OCI-LY7 (cell line): ENCODE data around the gene EZH1. TPM values are rescaled to one million over a fixed set of nuclear protein-coding genes. Genes with fewer than 3 reads are reported as not detected.

Source experiments
- BruUV-seq: library from RNA; stranded (reverse); fragments of 400-500 nt; replicated peaks from 2 replicates; lab custom pipeline; 2021; lab: Mats Ljungman, UMichigan
- CTCF ChIA-PET: fragments of 300-600 bp; sonication (Branson Sonifier 250); formaldehyde crosslinking; loops from one replicate; lab custom pipeline; 2022; ENCODE audit warnings: antibody characterized with exemption; ENCODE audit not compliant: unreplicated experiment; lab: Charles Lee
- POLR2A ChIA-PET: fragments of 300-600 bp; sonication (Branson Sonifier 250); formaldehyde crosslinking; loops from one replicate; lab custom pipeline; 2022; ENCODE audit warnings: antibody characterized with exemption; lab: Charles Lee
- DNase-seq: peaks from one replicate; pipeline ENCODE4 v3.0.0-alpha.2; 2015; ENCODE audit warnings: low spot score
- H2AFZ ChIP-seq: fragments of 200-600 bp; sonication (generic), shearing (Covaris generic); 2 replicates; pipeline ENCODE4 v1.6.1; 2014; ENCODE audit warnings: mild to moderate bottlenecking, antibody characterized with exemption, low read length, moderate library complexity
- H3K27ac ChIP-seq: fragments of 200-600 bp; sonication (generic); 2 replicates; pipeline ENCODE4 v1.5.1; 2014; ENCODE audit warnings: mixed run types, low read depth, mild to moderate bottlenecking, moderate library complexity, low read length, inconsistent platforms; ENCODE audit not compliant: poor library complexity, severe bottlenecking
- H3K36me3 ChIP-seq: fragments of 200-600 bp; sonication (generic); 2 replicates; pipeline ENCODE4 v1.6.1; 2014; ENCODE audit warnings: mild to moderate bottlenecking, antibody characterized with exemption, low read length, moderate library complexity, mixed read lengths; ENCODE audit not compliant: insufficient read depth
- H3K4me1 ChIP-seq: fragments of 200-600 bp; sonication (generic); 2 replicates; pipeline ENCODE4 v1.5.1; 2014; ENCODE audit warnings: mild to moderate bottlenecking, low read length; ENCODE audit not compliant: insufficient read depth, poor library complexity, severe bottlenecking
- H3K4me2 ChIP-seq: fragments of 200-600 bp; sonication (generic); 2 replicates; pipeline ENCODE4 v1.6.1; 2014; ENCODE audit warnings: mild to moderate bottlenecking, low read length
- H3K4me3 ChIP-seq: fragments of 200-600 bp; sonication (generic); 2 replicates; pipeline ENCODE4 v1.5.1; 2014; ENCODE audit warnings: mild to moderate bottlenecking, low read depth, low read length; ENCODE audit not compliant: poor library complexity, severe bottlenecking
- H3K79me2 ChIP-seq: fragments of 200-600 bp; sonication (generic); 2 replicates; pipeline ENCODE4 v1.6.1; 2016; ENCODE audit warnings: low read depth, mild to moderate bottlenecking, low read length, moderate library complexity, mixed read lengths; ENCODE audit not compliant: insufficient read depth
- H3K9me2 ChIP-seq: fragments of 200-600 bp; sonication (generic); 2 replicates; pipeline ENCODE4 v1.6.1; 2016; ENCODE audit warnings: mild to moderate bottlenecking, low read length, mixed read lengths; ENCODE audit not compliant: insufficient read depth
- H3K9me3 ChIP-seq: fragments of 200-600 bp; sonication (generic); 2 replicates; pipeline ENCODE4 v1.6.1; 2014; ENCODE audit warnings: mild to moderate bottlenecking, mixed run types, low read length, mixed read lengths
- H4K20me1 ChIP-seq: fragments of 200-600 bp; sonication (generic); 2 replicates; pipeline ENCODE4 v1.6.1; 2014; ENCODE audit warnings: mild to moderate bottlenecking, antibody characterized with exemption, low read length, moderate library complexity, mixed read lengths; ENCODE audit not compliant: insufficient read depth
- EZH2phosphoT487 ChIP-seq: fragments of 200-600 bp; sonication (generic); IDR thresholded peaks from 2 replicates; pipeline ENCODE4 v1.6.1; 2018; ENCODE audit warnings: low read depth, borderline replicate concordance, mild to moderate bottlenecking, mixed run types, antibody characterized with exemption, low read length, moderate library complexity, mixed read lengths
- intact Hi-C: fragments of 100-400 bp; cut with micrococcal nuclease; formaldehyde crosslinking; loops from one replicate; pipeline ENCODE4 v1.10.0; 2022; ENCODE audit not compliant: unreplicated experiment
- total RNA-seq, 2 experiments: library from RNA; depleted of rRNA in 1 of 2; stranded (reverse); fragments of >200 nt in 1 of 2; shearing (Covaris generic) in 1 of 2; gene quantifications; 2 replicates each; pipeline ENCODE4 v1.2.3, GENCODE V29; 2014 to 2022
- TF ChIP-seq, protein P1 (sequence below): fragments of 200-600 bp; sonication (generic); conservative IDR thresholded peaks from 2 replicates; pipeline ENCODE4 v1.5.1; 2014; ENCODE audit warnings: mild to moderate bottlenecking, antibody characterized with exemption, low read length, moderate library complexity, mixed read lengths

Gene EZH1
- total RNA-seq, 2 experiments from 2014 or later: 57.1 to 62.4 TPM

DNA sequence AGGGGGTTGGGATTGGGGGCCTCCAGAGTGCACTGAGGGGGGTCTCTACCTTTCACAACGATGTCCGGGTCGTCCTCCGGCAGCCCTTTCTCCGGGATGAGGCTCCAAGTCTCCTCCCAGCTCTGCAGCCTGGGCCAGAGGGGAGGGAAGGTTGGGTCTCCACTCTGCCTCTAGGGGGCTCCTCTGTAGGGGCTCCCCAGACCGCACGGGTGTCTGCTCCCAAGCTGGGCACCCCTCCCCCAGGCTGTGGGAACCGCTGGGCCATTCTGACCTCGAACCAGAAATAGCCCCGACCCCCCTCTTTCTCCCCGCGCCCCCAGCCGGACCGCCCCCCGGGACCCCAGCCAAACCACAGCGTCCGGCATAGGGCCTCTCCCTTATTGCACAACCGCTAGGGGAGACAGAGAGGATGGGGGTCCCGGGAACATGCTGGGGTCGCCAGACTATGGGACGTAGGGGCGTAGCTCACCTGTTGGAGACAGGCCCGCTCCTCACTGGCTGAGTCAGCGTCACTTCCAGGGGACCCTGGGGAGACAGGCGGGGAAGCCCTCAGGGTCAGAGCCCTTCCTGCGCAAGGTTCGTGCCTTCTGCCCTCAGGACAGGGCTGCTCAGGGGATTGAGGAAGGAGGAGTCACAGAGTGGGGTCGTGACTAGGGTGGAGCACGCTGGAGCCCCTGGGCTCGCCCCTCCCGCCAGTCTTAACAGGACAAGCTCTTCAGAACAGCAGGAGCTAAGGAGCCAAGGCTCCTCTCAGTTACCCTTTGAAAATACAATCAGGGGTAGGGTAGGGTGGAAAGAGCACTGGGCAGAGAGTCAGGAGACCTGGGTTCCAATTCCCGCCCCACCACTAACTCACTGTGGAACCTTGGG lies 70.7 kb downstream of the EZH1 start:
- H3K9me3 ChIP-seq: no peaks in the 10 kb centered on the region
- peak overlapping the region; percentile 21 for H3K27ac ChIP-seq
- CTCF ChIA-PET: interaction anchor here (0.5 kb wide), 1 partner anchor 204 kb away, joined by 3 read pairs; no protein-coding TSS in a partner anchor
- H3K36me3 ChIP-seq: peaks cover 11% of the 10 kb centered on the region; the same call in 1 of the 2 replicates
- no TSS peak for BruUV-seq
- peak overlapping the region; percentile 82 for H3K4me3 ChIP-seq
- no peaks in the 10 kb centered on the region for H3K9me2 ChIP-seq
- peaks cover 39% of the 10 kb centered on the region for H3K4me1 ChIP-seq
- TF ChIP-seq EZH2phosphoT487: no peak
- TF ChIP-seq, protein P1, sequence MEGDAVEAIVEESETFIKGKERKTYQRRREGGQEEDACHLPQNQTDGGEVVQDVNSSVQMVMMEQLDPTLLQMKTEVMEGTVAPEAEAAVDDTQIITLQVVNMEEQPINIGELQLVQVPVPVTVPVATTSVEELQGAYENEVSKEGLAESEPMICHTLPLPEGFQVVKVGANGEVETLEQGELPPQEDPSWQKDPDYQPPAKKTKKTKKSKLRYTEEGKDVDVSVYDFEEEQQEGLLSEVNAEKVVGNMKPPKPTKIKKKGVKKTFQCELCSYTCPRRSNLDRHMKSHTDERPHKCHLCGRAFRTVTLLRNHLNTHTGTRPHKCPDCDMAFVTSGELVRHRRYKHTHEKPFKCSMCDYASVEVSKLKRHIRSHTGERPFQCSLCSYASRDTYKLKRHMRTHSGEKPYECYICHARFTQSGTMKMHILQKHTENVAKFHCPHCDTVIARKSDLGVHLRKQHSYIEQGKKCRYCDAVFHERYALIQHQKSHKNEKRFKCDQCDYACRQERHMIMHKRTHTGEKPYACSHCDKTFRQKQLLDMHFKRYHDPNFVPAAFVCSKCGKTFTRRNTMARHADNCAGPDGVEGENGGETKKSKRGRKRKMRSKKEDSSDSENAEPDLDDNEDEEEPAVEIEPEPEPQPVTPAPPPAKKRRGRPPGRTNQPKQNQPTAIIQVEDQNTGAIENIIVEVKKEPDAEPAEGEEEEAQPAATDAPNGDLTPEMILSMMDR: peak; percentile 87
- intact Hi-C loops: loop anchor here (2.0 kb wide), 1 partner anchor 15 kb away; the partner anchor contains the start of gene TUBG2
- H4K20me1 ChIP-seq: no peaks in the 10 kb centered on the region
- H3K79me2 ChIP-seq: no peaks in the 10 kb centered on the region
- H3K4me2 ChIP-seq: peak overlapping the region; percentile 89
- DNase-seq: peak; percentile 66
- POLR2A ChIA-PET: interaction anchor here (0.7 kb wide), 1 partner anchor 13 kb away, joined by 3 read pairs; no protein-coding TSS in a partner anchor
- H2AFZ ChIP-seq: no peak overlapping the region

DNA sequence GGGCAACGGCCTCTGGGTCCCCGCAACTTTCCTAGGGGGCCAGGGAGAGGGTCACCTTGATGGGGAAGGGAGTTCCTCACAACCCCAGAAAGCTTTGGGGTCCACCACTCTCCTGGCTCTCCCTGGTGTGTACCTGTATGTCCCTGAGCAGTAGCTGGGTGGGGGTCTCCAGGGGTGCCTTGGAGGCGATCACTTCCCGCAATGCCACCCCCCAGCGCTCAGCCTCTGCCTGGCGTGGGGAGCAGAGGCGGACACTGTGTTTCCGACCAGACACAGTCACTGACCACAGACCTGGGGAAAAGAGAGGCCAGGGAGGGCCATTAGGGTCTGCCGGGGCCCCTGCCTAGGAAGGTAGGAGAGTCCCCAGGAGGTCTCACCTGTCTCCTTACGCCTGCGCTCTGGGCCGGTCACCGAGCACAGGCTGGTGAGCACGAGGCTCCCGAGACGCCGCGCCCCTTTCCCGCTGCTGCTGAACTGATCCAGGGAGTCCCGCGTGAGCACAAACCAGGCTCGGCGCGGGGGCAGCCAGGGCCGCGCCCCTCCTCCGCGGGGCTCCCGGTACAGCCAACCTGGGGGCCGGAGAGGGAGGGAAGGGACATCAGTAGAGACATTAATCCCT lies 71.5 kb downstream of the EZH1 start:
- CTCF ChIA-PET: no interaction called here
- no peak for DNase-seq
- no peak overlapping the region for H3K27ac ChIP-seq
- TF ChIP-seq, protein P1: no peak
- no peak for TF ChIP-seq EZH2phosphoT487
- no peaks in the 10 kb centered on the region for H3K79me2 ChIP-seq
- BruUV-seq: no TSS peak
- no peaks in the 10 kb centered on the region for H3K9me2 ChIP-seq
- H3K36me3 ChIP-seq: peaks cover 12% of the 10 kb centered on the region; the same call in 1 of the 2 replicates
- peak overlapping the region; percentile 82 for H3K4me3 ChIP-seq
- peak overlapping the region; percentile 89 for H3K4me2 ChIP-seq
- intact Hi-C loops: no loop called here
- H2AFZ ChIP-seq: no peak overlapping the region
- no peaks in the 10 kb centered on the region for H3K9me3 ChIP-seq
- H3K4me1 ChIP-seq: peaks cover 32% of the 10 kb centered on the region
- H4K20me1 ChIP-seq: no peaks in the 10 kb centered on the region
- POLR2A ChIA-PET: no interaction called here
